GM18526 (cell line): ENCODE data around the gene PTGDR.

ENCODE experiments used
- POLR2A ChIP-seq: IDR thresholded peaks from 3 replicates; pipeline ENCODE4 v1.6.1; 2011; ENCODE audit not compliant: insufficient read length; ENCODE audit errors: extremely low read depth

PTGDR gene

GRCh38 chr14:52315355-52315718 lies 47.8 kb downstream of the PTGDR start:
- TF ChIP-seq POLR2A: no peak

GRCh38 chr14:52318062-52318461 lies 50.6 kb downstream of the PTGDR start:
- TF ChIP-seq POLR2A: no peak

DNA sequence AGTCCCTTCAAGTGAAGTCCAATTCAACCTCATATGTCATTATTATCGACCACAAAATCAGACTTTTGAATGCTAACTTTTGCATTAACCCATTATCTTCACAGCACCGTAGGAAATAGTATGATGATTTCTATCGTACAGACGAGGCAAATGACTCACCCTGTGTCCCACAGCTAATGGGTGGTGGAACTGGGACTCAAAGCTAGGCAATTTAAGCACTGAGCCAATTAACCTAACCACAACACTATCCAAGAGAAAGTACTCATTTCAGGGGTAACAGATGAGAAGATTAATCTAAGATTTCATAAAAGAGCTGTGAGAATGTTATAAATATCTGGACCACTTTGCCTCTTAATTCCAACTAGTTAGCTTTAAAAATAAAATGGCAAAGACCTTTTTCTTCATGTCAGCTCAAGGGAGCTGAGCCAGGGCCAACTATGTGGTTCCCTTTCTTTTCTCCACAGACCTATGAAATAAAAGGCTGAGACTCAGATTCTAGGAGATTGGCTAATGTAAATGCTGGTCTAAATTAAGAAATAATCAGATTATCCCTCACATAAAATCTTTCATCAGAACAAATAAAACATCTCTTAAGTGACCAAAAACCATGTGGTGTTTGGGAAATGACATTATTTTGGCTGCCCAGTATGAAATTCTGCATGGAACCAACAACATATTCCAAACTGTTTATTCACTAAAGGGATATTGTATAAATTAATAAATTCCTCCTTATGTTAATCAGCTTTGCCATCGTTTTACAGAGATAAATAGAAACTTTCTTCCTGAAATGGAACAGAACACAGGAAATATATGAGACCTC lies 51.5 kb downstream of the PTGDR start:
- no peak for TF ChIP-seq POLR2A

GRCh38 chr14:52319919-52320318 lies 52.4 kb downstream of the PTGDR start:
- TF ChIP-seq POLR2A: no peak

DNA sequence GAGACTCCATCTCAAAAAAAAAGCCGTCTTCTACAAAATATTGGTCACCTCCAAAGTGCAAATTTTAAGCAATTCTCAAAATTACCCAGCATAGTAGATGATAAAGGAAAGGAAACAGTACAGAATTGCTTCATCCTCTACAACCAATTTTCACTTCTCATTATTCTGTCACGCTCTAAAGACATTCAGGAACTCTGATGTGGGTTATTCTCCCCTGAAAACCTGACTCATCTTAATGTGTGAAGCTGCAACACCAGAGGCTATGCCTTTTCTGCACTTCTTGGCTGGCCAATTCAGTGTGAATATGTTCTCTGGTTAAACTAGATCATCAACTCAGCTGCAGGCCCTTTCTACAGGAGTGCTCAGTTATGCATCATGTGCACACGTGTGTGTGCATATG lies 57.6 kb downstream of the PTGDR start:
- no peak for TF ChIP-seq POLR2A

DNA sequence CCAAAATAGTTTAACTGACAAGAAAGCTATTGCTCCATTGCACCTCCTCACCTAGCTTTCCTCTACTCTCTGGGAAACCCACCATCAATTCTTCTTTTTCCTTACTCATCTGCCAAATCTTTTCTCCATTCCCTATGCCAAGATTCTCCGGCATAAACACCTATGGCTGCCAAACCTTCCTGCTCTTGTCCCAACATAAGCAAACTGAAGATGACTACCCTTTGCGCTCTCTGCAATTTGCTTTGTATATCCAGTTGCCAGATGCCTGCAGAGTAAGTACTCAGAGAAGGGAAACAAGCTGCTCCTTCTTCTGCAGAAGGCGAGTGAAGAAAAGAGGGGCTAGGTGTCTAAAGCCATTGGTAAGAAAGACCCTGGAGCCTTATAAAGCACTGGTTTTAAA lies 58.1 kb downstream of the PTGDR start:
- TF ChIP-seq POLR2A: no peak
